ENCODE data around the gene CREB3L1.
"Not testable (repeated sequence)": the region's sequence is repeated elsewhere in the genome, so short reads cannot be mapped to it uniquely, and the experiment has no call there.

CREB3L1 gene

GRCh38 chr11:46249103-46249937 is 28.1 kb upstream of the CREB3L1 start:
- no peak for DNase-seq

- DNase-seq: no peak
These were observed 27.3 kb upstream of the CREB3L1 start for GRCh38 chr11:46249938-46250744.

- DNase-seq: no peak
These were observed 26.8 kb upstream of the CREB3L1 start for GRCh38 chr11:46250745-46251052.

- no peak for DNase-seq
These were observed 25.5 kb upstream of the CREB3L1 start for GRCh38 chr11:46251954-46252353.

- peak; percentile 19 for DNase-seq
These were observed 25.0 kb upstream of the CREB3L1 start for GRCh38 chr11:46252373-46252914.

GRCh38 chr11:46253258-46254132 is 24.0 kb upstream of the CREB3L1 start:
- no peak for DNase-seq

- DNase-seq: no peak
These were observed 23.4 kb upstream of the CREB3L1 start for GRCh38 chr11:46254133-46254491.

GRCh38 chr11:46256540-46257001 is 20.9 kb upstream of the CREB3L1 start:
- no peak for DNase-seq

GRCh38 chr11:46259347-46259746 is 18.1 kb upstream of the CREB3L1 start:
- not testable (repeated sequence) for DNase-seq

- peak; percentile 76 for DNase-seq
These were observed 17.4 kb upstream of the CREB3L1 start for GRCh38 chr11:46259971-46260560.

GRCh38 chr11:46263120-46263519 is 14.3 kb upstream of the CREB3L1 start:
- DNase-seq: no peak

- no peak for DNase-seq
These were observed 13.4 kb upstream of the CREB3L1 start for GRCh38 chr11:46264030-46264429.

GRCh38 chr11:46264976-46265375 is 12.5 kb upstream of the CREB3L1 start:
- no peak for DNase-seq

GRCh38 chr11:46265764-46266163 is 11.7 kb upstream of the CREB3L1 start:
- DNase-seq: no peak

- DNase-seq: no peak
These were observed 9.5 kb upstream of the CREB3L1 start for GRCh38 chr11:46267930-46268329.

GRCh38 chr11:46270684-46271083 is 6.8 kb upstream of the CREB3L1 start:
- no peak for DNase-seq

- no peak for DNase-seq
These were observed 6.1 kb upstream of the CREB3L1 start for GRCh38 chr11:46271407-46271806.

- peak; percentile 47 for DNase-seq
These were observed 5.3 kb upstream of the CREB3L1 start for GRCh38 chr11:46271875-46272815.

- peak; percentile 57 for DNase-seq
These were observed 4.5 kb upstream of the CREB3L1 start for GRCh38 chr11:46272816-46273427.

- DNase-seq: peak; percentile 61
These were observed 3.8 kb upstream of the CREB3L1 start for GRCh38 chr11:46273511-46274205.

Data from SHP77 treated with DMSO at 0.1 percent for 48 hours (cell line).